Right renal pelvis (tissue), 4 donors: ENCODE measurements around the gene AKAP8L. TPM values are rescaled to one million over a fixed set of nuclear protein-coding genes. Genes with fewer than 3 reads are reported as not detected.

ENCODE experiments used
- DNase-seq, 4 donors: peaks; one replicate each; pipeline ENCODE4 v3.0.0-alpha.2; 2013; ENCODE audit warnings: low read depth in 4 of 4, low spot score in 3 of 4, missing footprints in 1 of 4
- polyA plus RNA-seq, 4 donors: library from polyadenylated mRNA; unstranded; fragments of 120-200 nt; gene quantifications; one replicate each; pipeline ENCODE4 v1.2.1, GENCODE V29; 2013; ENCODE audit not compliant: insufficient read length in 4 of 4

The AKAP8L gene
- polyA plus RNA-seq = 100 to 1,000 TPM in 3 of 4 donors, 10 to 100 TPM in 1; 99.9 to 109 (median 106) TPM

- peak; percentile 97 to 100 (median 99) for DNase-seq
These were observed at the start of gene AKAP8L for GRCh38 chr19:15418579-15419412. TSS of gene AKAP8L (minus strand) at chr19:15418988. CDS start at chr19:15418923, 65 bp downstream.

GRCh38 chr19:15467734-15468214, 49.0 kb upstream of the AKAP8L start:
- no peak for DNase-seq

- DNase-seq = no peak
These were observed 48.3 kb upstream of the AKAP8L start for GRCh38 chr19:15466851-15467733.

GRCh38 chr19:15464394-15465385, 45.9 kb upstream of the AKAP8L start, which contains the start of gene RASAL3:
TSS of gene RASAL3 (minus strand) at chr19:15464544. CDS start at chr19:15464358, 186 bp downstream.
- DNase-seq = no peak

GRCh38 chr19:15463861-15464371, 45.1 kb upstream of the AKAP8L start:
- no peak for DNase-seq

- DNase-seq = no peak
These were observed 42.9 kb upstream of the AKAP8L start for GRCh38 chr19:15461694-15462093.

- no peak for DNase-seq
These were observed 39.1 kb upstream of the AKAP8L start for GRCh38 chr19:15457701-15458484.

- DNase-seq = no peak
These were observed 38.3 kb upstream of the AKAP8L start for GRCh38 chr19:15456871-15457700.

- DNase-seq = no peak
These were observed 37.7 kb upstream of the AKAP8L start for GRCh38 chr19:15456441-15456840.

- no peak for DNase-seq
These were observed 37.2 kb upstream of the AKAP8L start for GRCh38 chr19:15455996-15456395.

- DNase-seq = no peak
These were observed 35.4 kb upstream of the AKAP8L start for GRCh38 chr19:15453906-15454860.

- DNase-seq = no peak
These were observed 34.3 kb upstream of the AKAP8L start for GRCh38 chr19:15453091-15453578.

GRCh38 chr19:15452111-15453047, 33.6 kb upstream of the AKAP8L start:
- peak; percentile 52 to 58 (median 54) for DNase-seq

GRCh38 chr19:15450528-15450890, 31.7 kb upstream of the AKAP8L start:
- DNase-seq = no peak
